ENCODE results near the gene NECAB3.

GRCh38 chr20:33696448-33696847 lies 22.2 kb upstream of the NECAB3 start:
- TF ChIP-seq, protein P1, sequence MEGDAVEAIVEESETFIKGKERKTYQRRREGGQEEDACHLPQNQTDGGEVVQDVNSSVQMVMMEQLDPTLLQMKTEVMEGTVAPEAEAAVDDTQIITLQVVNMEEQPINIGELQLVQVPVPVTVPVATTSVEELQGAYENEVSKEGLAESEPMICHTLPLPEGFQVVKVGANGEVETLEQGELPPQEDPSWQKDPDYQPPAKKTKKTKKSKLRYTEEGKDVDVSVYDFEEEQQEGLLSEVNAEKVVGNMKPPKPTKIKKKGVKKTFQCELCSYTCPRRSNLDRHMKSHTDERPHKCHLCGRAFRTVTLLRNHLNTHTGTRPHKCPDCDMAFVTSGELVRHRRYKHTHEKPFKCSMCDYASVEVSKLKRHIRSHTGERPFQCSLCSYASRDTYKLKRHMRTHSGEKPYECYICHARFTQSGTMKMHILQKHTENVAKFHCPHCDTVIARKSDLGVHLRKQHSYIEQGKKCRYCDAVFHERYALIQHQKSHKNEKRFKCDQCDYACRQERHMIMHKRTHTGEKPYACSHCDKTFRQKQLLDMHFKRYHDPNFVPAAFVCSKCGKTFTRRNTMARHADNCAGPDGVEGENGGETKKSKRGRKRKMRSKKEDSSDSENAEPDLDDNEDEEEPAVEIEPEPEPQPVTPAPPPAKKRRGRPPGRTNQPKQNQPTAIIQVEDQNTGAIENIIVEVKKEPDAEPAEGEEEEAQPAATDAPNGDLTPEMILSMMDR (IDR thresholded peaks at IDR 0.05) = no peak
- TF ChIP-seq POLR2A (IDR thresholded peaks at IDR 0.05) (no peak), EP300 (IDR thresholded peaks at IDR 0.05; ENCODE audit: low read depth) (no peak)

All from transverse colon (tissue), 3 donors.